ENCODE results near the gene CIDEC.

CIDEC gene

GRCh38 chr3:9879830-9880549 is at the start of gene CIDEC:
Gene CIDEC, minus strand, starts transcription at chr3:9880253. Its CDS starts 1,767 bp downstream, at chr3:9878486.
- DNase-seq: peak; percentile 20

GRCh38 chr3:9928158-9928557 is 48.1 kb upstream of the CIDEC start:
- no peak for DNase-seq

- DNase-seq: no peak
Observed at GRCh38 chr3:9918261-9919038, 38.4 kb upstream of the CIDEC start.

GRCh38 chr3:9917820-9918219 is 37.8 kb upstream of the CIDEC start:
- no peak for DNase-seq

- peak; percentile 94 for DNase-seq
Observed at GRCh38 chr3:9916734-9917680, 37.0 kb upstream of the CIDEC start, which contains the start of gene IL17RC. Gene IL17RC, plus strand, starts transcription at chr3:9917098. Its CDS starts 218 bp downstream, at chr3:9917316.

- peak; percentile 86 for DNase-seq
Observed at GRCh38 chr3:9916346-9916733, 36.3 kb upstream of the CIDEC start.

- DNase-seq: peak; percentile 71
Observed at GRCh38 chr3:9915254-9916141, 35.4 kb upstream of the CIDEC start.

GRCh38 chr3:9914559-9915253 is 34.7 kb upstream of the CIDEC start:
- DNase-seq: peak; percentile 86

GRCh38 chr3:9914011-9914410 is 34.0 kb upstream of the CIDEC start:
- DNase-seq: no peak

GRCh38 chr3:9913601-9914000 is 33.5 kb upstream of the CIDEC start:
- peak; percentile 47 for DNase-seq

GRCh38 chr3:9912294-9912935 is 32.4 kb upstream of the CIDEC start:
- DNase-seq: no peak

- DNase-seq: no peak
Observed at GRCh38 chr3:9911863-9912262, 31.8 kb upstream of the CIDEC start.

GRCh38 chr3:9909221-9910013 is 29.4 kb upstream of the CIDEC start:
- DNase-seq: no peak

- DNase-seq: no peak
Observed at GRCh38 chr3:9908286-9908685, 28.2 kb upstream of the CIDEC start.

GRCh38 chr3:9906480-9906879 is 26.4 kb upstream of the CIDEC start:
- no peak for DNase-seq

GRCh38 chr3:9903904-9904303 is 23.9 kb upstream of the CIDEC start:
- DNase-seq: no peak

GRCh38 chr3:9903238-9903624 is 23.2 kb upstream of the CIDEC start:
- no peak for DNase-seq

- no peak for DNase-seq
Observed at GRCh38 chr3:9902372-9903237, 22.6 kb upstream of the CIDEC start, which contains the start of gene IL17RE. Gene IL17RE, plus strand, starts transcription at chr3:9902848. Its CDS starts 85 bp downstream, at chr3:9902933.

GRCh38 chr3:9901967-9902366 is 21.9 kb upstream of the CIDEC start:
- no peak for DNase-seq
